Thyroid gland (tissue), 4 donors: ENCODE data around the gene GEMIN2.

ENCODE experiments used
- POLR2A ChIP-seq, 2 donors: fragments of 450-650 bp; IDR thresholded peaks; one replicate each; pipeline ENCODE4 v1.6.1; 2017; ENCODE audit warnings: antibody characterized with exemption in 2 of 2, mild to moderate bottlenecking in 2 of 2, moderate library complexity in 1 of 2
- TF ChIP-seq, protein P1 (sequence below), 6 experiments: fragments of 200-600 bp in 3 of 6; fragments of 450-650 bp in 3 of 6; sonication (generic) in 3 of 6; IDR thresholded peaks; one replicate each; pipeline ENCODE4 v1.5.1; 2016 to 2019; ENCODE audit warnings: antibody characterized with exemption in 6 of 6, mild to moderate bottlenecking in 2 of 6, inconsistent platforms in 1 of 6, moderate library complexity in 1 of 6

GRCh38 chr14:39158222-39158858, 44.2 kb downstream of the GEMIN2 start:
- TF ChIP-seq POLR2A (IDR thresholded peaks at IDR 0.05) = no peak
- TF ChIP-seq, protein P1, sequence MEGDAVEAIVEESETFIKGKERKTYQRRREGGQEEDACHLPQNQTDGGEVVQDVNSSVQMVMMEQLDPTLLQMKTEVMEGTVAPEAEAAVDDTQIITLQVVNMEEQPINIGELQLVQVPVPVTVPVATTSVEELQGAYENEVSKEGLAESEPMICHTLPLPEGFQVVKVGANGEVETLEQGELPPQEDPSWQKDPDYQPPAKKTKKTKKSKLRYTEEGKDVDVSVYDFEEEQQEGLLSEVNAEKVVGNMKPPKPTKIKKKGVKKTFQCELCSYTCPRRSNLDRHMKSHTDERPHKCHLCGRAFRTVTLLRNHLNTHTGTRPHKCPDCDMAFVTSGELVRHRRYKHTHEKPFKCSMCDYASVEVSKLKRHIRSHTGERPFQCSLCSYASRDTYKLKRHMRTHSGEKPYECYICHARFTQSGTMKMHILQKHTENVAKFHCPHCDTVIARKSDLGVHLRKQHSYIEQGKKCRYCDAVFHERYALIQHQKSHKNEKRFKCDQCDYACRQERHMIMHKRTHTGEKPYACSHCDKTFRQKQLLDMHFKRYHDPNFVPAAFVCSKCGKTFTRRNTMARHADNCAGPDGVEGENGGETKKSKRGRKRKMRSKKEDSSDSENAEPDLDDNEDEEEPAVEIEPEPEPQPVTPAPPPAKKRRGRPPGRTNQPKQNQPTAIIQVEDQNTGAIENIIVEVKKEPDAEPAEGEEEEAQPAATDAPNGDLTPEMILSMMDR (IDR thresholded peaks at IDR 0.05) = no peak
